Ovary (tissue), 3 donors: ENCODE measurements around the gene GPD1L.

Experiments used
- CTCF ChIP-seq, 3 donors: fragments of 450-650 bp in 2 of 3; fragments of 200-600 bp in 1 of 3; IDR thresholded peaks; one replicate each; pipeline versions ENCODE4 v1.5.1 to v1.8.0; 2016 to 2022; ENCODE audit warnings: antibody characterized with exemption in 3 of 3, mild to moderate bottlenecking in 1 of 3
- POLR2A ChIP-seq: fragments of 450-650 bp; IDR thresholded peaks from one replicate; pipeline ENCODE4 v1.6.1; 2017; ENCODE audit warnings: antibody characterized with exemption, mild to moderate bottlenecking, moderate library complexity
- donor health status: DM: no; HTN: no; CAD: no.

GRCh38 chr3:32078085-32078634 is 28.3 kb upstream of the GPD1L start:
- no peak for TF ChIP-seq CTCF (IDR thresholded peaks at IDR 0.05)
- no peak for TF ChIP-seq POLR2A
